OCI-LY1 (cell line): ENCODE data around the gene GAK.

Source experiments
- EZH2 ChIP-seq: fragments of 200-600 bp; sonication (generic), shearing (Covaris generic); IDR thresholded peaks from 2 replicates; pipeline ENCODE4 v1.8.0; 2017; ENCODE audit warnings: borderline replicate concordance, mixed run types, mild to moderate bottlenecking, antibody characterized with exemption, low read length, moderate library complexity, mixed read lengths
- TF ChIP-seq, protein P1 (sequence below): fragments of 200-600 bp; sonication (generic), shearing (Covaris generic); IDR thresholded peaks from 2 replicates; pipeline ENCODE4 v1.5.1; 2017; ENCODE audit warnings: mild to moderate bottlenecking, antibody characterized with exemption, low read length, moderate library complexity, mixed read lengths

DNA sequence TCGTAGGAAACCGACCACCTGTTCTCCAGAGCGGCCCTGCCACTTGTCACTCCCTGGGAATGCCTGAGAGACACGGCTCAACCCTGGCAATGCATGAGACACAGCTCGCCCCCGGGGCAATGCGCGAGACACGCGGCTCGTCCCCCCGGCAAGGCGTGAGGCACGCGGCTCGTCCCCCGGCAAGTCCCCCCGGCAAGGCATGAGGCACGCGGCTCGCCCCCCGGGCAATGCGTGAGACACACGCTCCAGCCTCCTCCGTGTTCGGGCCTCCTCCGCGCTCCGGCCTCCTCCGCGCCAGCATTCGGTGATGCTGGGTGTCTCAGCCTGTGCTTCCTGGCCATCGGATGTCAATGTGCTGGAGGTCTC is 78.7 kb downstream of the GAK start:
- TF ChIP-seq, protein P1, sequence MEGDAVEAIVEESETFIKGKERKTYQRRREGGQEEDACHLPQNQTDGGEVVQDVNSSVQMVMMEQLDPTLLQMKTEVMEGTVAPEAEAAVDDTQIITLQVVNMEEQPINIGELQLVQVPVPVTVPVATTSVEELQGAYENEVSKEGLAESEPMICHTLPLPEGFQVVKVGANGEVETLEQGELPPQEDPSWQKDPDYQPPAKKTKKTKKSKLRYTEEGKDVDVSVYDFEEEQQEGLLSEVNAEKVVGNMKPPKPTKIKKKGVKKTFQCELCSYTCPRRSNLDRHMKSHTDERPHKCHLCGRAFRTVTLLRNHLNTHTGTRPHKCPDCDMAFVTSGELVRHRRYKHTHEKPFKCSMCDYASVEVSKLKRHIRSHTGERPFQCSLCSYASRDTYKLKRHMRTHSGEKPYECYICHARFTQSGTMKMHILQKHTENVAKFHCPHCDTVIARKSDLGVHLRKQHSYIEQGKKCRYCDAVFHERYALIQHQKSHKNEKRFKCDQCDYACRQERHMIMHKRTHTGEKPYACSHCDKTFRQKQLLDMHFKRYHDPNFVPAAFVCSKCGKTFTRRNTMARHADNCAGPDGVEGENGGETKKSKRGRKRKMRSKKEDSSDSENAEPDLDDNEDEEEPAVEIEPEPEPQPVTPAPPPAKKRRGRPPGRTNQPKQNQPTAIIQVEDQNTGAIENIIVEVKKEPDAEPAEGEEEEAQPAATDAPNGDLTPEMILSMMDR: no peak
- no peak for TF ChIP-seq EZH2
